NB4 (cell line): ENCODE measurements around the gene OXA1L.
"Not testable (repeated sequence)": the region's sequence is repeated elsewhere in the genome, so short reads cannot be mapped to it uniquely, and the experiment has no call there.

Source experiments
- POLR2A ChIP-seq: IDR thresholded peaks from 2 replicates; pipeline ENCODE4 v1.6.1; 2011; ENCODE audit warnings: mild to moderate bottlenecking; ENCODE audit not compliant: insufficient read length; ENCODE audit errors: extremely low read depth
- TF ChIP-seq, protein P1 (sequence below): IDR thresholded peaks from one replicate; pipeline ENCODE4 v1.5.1; 2012; ENCODE audit warnings: low read depth, low read length

DNA sequence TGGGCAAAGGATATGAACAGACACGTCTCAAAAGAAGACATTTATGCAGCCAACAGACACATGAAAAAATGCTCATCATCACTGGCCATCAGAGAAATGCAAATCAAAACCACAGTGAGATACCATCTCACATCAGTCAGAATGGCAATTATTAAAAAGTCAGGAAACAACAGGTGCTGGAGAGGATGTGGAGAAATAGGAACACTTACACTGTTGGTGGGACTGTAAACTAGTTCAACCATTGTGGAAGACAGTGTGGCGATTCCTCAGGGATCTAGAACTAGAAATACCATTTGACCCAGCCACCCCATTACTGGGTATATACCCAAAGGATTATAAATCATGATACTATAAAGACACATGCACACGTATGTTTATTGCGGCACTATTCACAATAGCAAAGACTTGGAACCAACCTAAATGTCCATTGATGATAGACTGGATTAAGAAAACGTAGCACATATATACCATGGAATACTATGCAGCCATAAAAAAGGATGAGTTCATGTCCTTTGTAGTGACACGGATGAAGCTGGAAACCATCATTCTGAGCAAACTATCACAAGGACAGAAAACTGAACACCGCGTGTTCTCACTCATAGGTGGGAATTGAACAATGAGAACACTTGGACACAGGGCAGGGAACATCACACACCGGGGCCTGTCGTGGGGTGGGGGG lies 8.4 kb upstream of the OXA1L start:
- TF ChIP-seq, protein P1, sequence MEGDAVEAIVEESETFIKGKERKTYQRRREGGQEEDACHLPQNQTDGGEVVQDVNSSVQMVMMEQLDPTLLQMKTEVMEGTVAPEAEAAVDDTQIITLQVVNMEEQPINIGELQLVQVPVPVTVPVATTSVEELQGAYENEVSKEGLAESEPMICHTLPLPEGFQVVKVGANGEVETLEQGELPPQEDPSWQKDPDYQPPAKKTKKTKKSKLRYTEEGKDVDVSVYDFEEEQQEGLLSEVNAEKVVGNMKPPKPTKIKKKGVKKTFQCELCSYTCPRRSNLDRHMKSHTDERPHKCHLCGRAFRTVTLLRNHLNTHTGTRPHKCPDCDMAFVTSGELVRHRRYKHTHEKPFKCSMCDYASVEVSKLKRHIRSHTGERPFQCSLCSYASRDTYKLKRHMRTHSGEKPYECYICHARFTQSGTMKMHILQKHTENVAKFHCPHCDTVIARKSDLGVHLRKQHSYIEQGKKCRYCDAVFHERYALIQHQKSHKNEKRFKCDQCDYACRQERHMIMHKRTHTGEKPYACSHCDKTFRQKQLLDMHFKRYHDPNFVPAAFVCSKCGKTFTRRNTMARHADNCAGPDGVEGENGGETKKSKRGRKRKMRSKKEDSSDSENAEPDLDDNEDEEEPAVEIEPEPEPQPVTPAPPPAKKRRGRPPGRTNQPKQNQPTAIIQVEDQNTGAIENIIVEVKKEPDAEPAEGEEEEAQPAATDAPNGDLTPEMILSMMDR = not testable (repeated sequence)
- not testable (repeated sequence) for TF ChIP-seq POLR2A
